ENCODE data around the gene HORMAD2.
A peak's percentile ranks its signal among the peaks of the same experiment; 100 is the strongest.

HORMAD2 gene

GRCh38 chr22:30044369-30044768, 35.9 kb upstream of the HORMAD2 start:
- peaks cover 21% of the 10 kb centered on the region for H3K4me1 ChIP-seq (ENCODE audit: control insufficient read depth, insufficient read depth, low read length)
- H3K9me3 ChIP-seq (ENCODE audit: control insufficient read depth, insufficient read depth, low read depth, low read length), result no peaks in the 10 kb centered on the region
- no peak overlapping the region for H3K4me3 ChIP-seq (ENCODE audit: low read depth, low read length)
- CTCF ChIA-PET, result interaction anchor here (0.9 kb wide), 1 partner anchor 355 kb away, joined by 3 read pairs; no protein-coding TSS in a partner anchor
- peak overlapping the region; percentile 4 for H3K27ac ChIP-seq (ENCODE audit: extremely low read depth, low read depth, low read length)
- no peaks in the 10 kb centered on the region for H3K36me3 ChIP-seq (ENCODE audit: control insufficient read depth in 2 of 2, insufficient read depth in 1 of 2, low read length in 2 of 2)
- POLR2A ChIA-PET, result interaction anchor here (1.1 kb wide), 1 partner anchor 13 kb away, joined by 3 read pairs; no protein-coding TSS in a partner anchor
- TF ChIP-seq HIC1 (tag by site-specific recombination; IDR thresholded peaks at IDR 0.05) (peak; percentile 76), ZNF768 (tag by site-specific recombination; IDR thresholded peaks at IDR 0.05) (no peak), ZNF354C (tag by site-specific recombination; IDR thresholded peaks at IDR 0.05; ENCODE audit: borderline replicate concordance, low read depth) (no peak), ZBTB21 (tag by site-specific recombination; IDR thresholded peaks at IDR 0.05) (peak; percentile 82), ZNF394 (tag by site-specific recombination; IDR thresholded peaks at IDR 0.05; ENCODE audit: borderline replicate concordance) (peak; percentile 48; the same call in 1 of the 2 replicates), ZNF324 (tag by site-specific recombination; IDR thresholded peaks at IDR 0.05) (peak; percentile 53; the same call in 1 of the 2 replicates), KLF8 (tag by site-specific recombination; IDR thresholded peaks at IDR 0.05) (peak; percentile 68), PBX3 (CRISPR knock-in tag; IDR thresholded peaks at IDR 0.05) (no peak), ZNF544 (tag by site-specific recombination; IDR thresholded peaks at IDR 0.05) (no peak), KLF17 (tag by site-specific recombination; IDR thresholded peaks at IDR 0.05) (0 out of 2 replicates have a peak, but pooled peaks have one; percentile 18), ZNF473 (tag by site-specific recombination; IDR thresholded peaks at IDR 0.05) (no peak), PRDM10 (tag by site-specific recombination; IDR thresholded peaks at IDR 0.05) (peak; percentile 83), HOXC10 (CRISPR knock-in tag; IDR thresholded peaks at IDR 0.05) (no peak), INSM2 (tag by site-specific recombination; IDR thresholded peaks at IDR 0.05) (peak; percentile 82), ZBTB20 (tag by site-specific recombination; IDR thresholded peaks at IDR 0.05) (no peak), ZNF76 (tag by site-specific recombination; IDR thresholded peaks at IDR 0.05; ENCODE audit: borderline replicate concordance, low read depth) (peak; percentile 38; the same call in 1 of the 2 replicates), ZNF785 (tag by site-specific recombination; IDR thresholded peaks at IDR 0.05) (no peak), ZBTB44 (tag by site-specific recombination; IDR thresholded peaks at IDR 0.05) (peak; percentile 48; the same call in 1 of the 2 replicates), ZBTB17 (tag by site-specific recombination; IDR thresholded peaks at IDR 0.05) (peak; percentile 21; the same call in 1 of the 2 replicates), ZIC2 (tag by site-specific recombination; IDR thresholded peaks at IDR 0.05) (no peak), ZNF555 (tag by site-specific recombination; conservative IDR thresholded peaks at IDR 0.05) (no peak), PRDM6 (tag by site-specific recombination; IDR thresholded peaks at IDR 0.05) (peak; percentile 92), WT1 (tag by site-specific recombination; IDR thresholded peaks at IDR 0.05) (peak; percentile 75), ZNF670 (tag by site-specific recombination; IDR thresholded peaks at IDR 0.05; ENCODE audit: low read depth) (no peak), ZNF423 (tag by site-specific recombination; IDR thresholded peaks at IDR 0.05) (no peak)
